Heart left ventricle (tissue), 16 donors: ENCODE results near the gene PNCK. TPM values are rescaled to one million over a fixed set of nuclear protein-coding genes. Genes with fewer than 3 reads are reported as not detected.
"Not testable (repeated sequence)": the region's sequence is repeated elsewhere in the genome, so short reads cannot be mapped to it uniquely, and the experiment has no call there.

ENCODE experiments used
- ATAC-seq, 4 donors: fragments of 200-7000 bp; cut with Tn5 transposase; one replicate each; pipeline ENCODE4 v1.9.1; 2020 to 2022; ENCODE audit warnings: moderate library complexity in 4 of 4, mild to moderate bottlenecking in 3 of 4, moderate number of reproducible peaks in 1 of 4
- DNase-seq, 5 donors: peaks; one replicate each; pipeline ENCODE4 v3.0.0-alpha.2; 2020
- H3K27ac ChIP-seq, 12 donors: fragments of 200-600 bp; sonication (generic) in 4 of 12; one replicate each; pipeline versions ENCODE4 v1.5.0 to v1.8.0; 2016 to 2022; ENCODE audit warnings: mild to moderate bottlenecking in 2 of 12
- H3K27me3 ChIP-seq, 9 donors: fragments of 200-600 bp; sonication (generic) in 2 of 9; one replicate each; pipeline versions ENCODE4 v1.5.1 to v1.8.0; 2016 to 2022; ENCODE audit warnings: mild to moderate bottlenecking in 3 of 9
- H3K36me3 ChIP-seq, 9 donors: fragments of 200-600 bp; sonication (generic) in 2 of 9; one replicate each; pipeline versions ENCODE4 v1.5.0 to v1.8.0; 2018 to 2022; ENCODE audit warnings: mild to moderate bottlenecking in 2 of 9
- H3K4me1 ChIP-seq, 12 donors: fragments of 200-600 bp; sonication (generic) in 4 of 12; one replicate each; pipeline versions ENCODE4 v1.5.0 to v1.8.0; 2016 to 2022; ENCODE audit warnings: mild to moderate bottlenecking in 3 of 12
- H3K4me3 ChIP-seq, 12 donors: fragments of 200-600 bp; sonication (generic) in 4 of 12; one replicate each; pipeline versions ENCODE4 v1.5.0 to v1.8.0; 2017 to 2022; ENCODE audit warnings: mild to moderate bottlenecking in 9 of 12, moderate library complexity in 4 of 12
- H3K9me3 ChIP-seq, 12 donors: fragments of 200-600 bp; sonication (generic) in 4 of 12; one replicate each; pipeline versions ENCODE4 v1.5.0 to v1.8.0; 2016 to 2022; ENCODE audit warnings: mild to moderate bottlenecking in 1 of 12
- POLR2A ChIP-seq, 2 donors: fragments of 450-650 bp; IDR thresholded peaks; one replicate each; pipeline ENCODE4 v1.6.1; 2017; ENCODE audit warnings: antibody characterized with exemption in 2 of 2, mild to moderate bottlenecking in 2 of 2, moderate library complexity in 2 of 2
- WGBS, 4 donors: extraction: QIAGEN DNeasy Blood & Tissue Kit in 2 of 4; methylation state at CpG; one replicate each; pipeline versions ENCODE4 v1.1.5 to v1.1.7; 2013 to 2018; 5-methylcytosine and 5-hydroxymethylcytosine counted together
- intact Hi-C, 10 donors: fragments of 100-400 bp; cut with DNase I; formaldehyde crosslinking; loops; one replicate each; pipeline versions ENCODE4 v1.11.1 to v1.14.2; 2022
- polyA plus RNA-seq, 2 donors: library from polyadenylated mRNA; stranded (reverse); fragments of 200-250 nt; gene quantifications; one replicate each; pipeline ENCODE4 v1.2.3, GENCODE V29; 2013
- total RNA-seq, 9 donors: library from RNA; depleted of rRNA in 2 of 9; stranded (reverse); fragments of >200 nt in 2 of 9; fragmentation: NEBNext Ultra II Directional in 3 of 9; extraction: Animal tissue kit (Norgen Biotek cat#: 25700) in 3 of 9; gene quantifications; one replicate each; pipeline versions ENCODE4 v1.1.0 to v1.2.4, GENCODE V29; 2016 to 2023
- TF ChIP-seq, protein P1 (sequence below), 12 donors: fragments of 200-600 bp; sonication (generic) in 4 of 12; IDR thresholded peaks; one replicate each; pipeline versions ENCODE4 v1.5.0 to v1.8.0; 2018 to 2022; ENCODE audit warnings: antibody characterized with exemption in 12 of 12, mild to moderate bottlenecking in 5 of 12
- donor health status: ischemic (EF 13 %, LVEDD 7.1; RV severe dilation, severe dysfunction).
- donor health status: healthy with polysubstance abuse.
- donor health status: DM: no; HTN: yes; CAD: no.
- donor health status: DM: no; HTN: no; CAD: no.
- donor health status: ischemic (EF 25% LVEDD 6.9; RV normal size, moderate dysfunction).
- donor health status: ischemic (EF 25% LVEDD 5.7; RV mildly dilated, moderate dysfunction).
- donor health status: healthy.
- donor health status: DM: yes; HTN: yes; CAD: no.
- donor health status: ischemic (EF 35%, LVEDD 5.7; RV mildly dilated, moderate dysfunction).
- donor health status: nonischemic (EF 11% LVEDD 7.7; RV severe dilation, severe dysfunction).
- donor health status: DM: yes; HTN: yes; CAD: no.
- donor health status: PGD.
- donor health status: ischemic (EF 29% LVEDD 5.4; RV normal size, mild dysfunction).
- donor health status: nonischemic (EF 23%, LVEDD 6.1; RV moderate dilation, normal function).

PNCK gene
- total and polyA plus RNA-seq, 11 donors: 1.4 to 7.3 (median 6.4) TPM

DNA sequence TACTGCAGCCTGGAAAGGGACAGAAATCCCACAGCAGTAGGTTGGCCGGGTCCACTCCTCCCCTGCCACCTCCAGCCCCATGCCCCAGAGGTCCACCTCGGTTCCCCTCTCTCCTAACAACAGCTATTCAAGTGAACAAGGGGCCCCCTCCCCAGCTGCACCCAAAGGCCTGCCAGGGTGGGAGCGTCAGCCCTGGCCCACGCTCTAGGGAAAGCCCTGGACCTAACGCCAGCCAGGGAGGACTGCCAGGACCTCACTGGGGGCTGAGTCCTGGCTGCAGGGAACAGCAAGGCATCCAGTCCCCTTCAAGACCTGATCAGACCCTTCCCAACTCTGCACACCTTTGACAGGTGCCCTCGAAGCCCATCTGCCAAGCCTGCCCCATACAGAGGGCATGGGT lies 27.4 kb upstream of the PNCK start:
- Histone ChIP-seq H3K36me3 (peaks cover 0 to 28% (median 3%) of the 10 kb centered on the region in 9 donors), H3K27me3 (no peaks in the 10 kb centered on the region), H3K9me3 (no peaks in the 10 kb centered on the region), H3K4me1 (peaks cover 0 to 26% (median 0%) of the 10 kb centered on the region in 12 donors), H3K27ac (peak overlapping the region in 11 of 12 donors; percentile 55 to 88 (median 75)), H3K4me3 (no peak overlapping the region)
- DNase-seq (peak in 1 of 5 donors; percentile 32), ATAC-seq (no peak)
- no peak for TF ChIP-seq POLR2A (IDR thresholded peaks at IDR 0.05)
- TF ChIP-seq, protein P1, sequence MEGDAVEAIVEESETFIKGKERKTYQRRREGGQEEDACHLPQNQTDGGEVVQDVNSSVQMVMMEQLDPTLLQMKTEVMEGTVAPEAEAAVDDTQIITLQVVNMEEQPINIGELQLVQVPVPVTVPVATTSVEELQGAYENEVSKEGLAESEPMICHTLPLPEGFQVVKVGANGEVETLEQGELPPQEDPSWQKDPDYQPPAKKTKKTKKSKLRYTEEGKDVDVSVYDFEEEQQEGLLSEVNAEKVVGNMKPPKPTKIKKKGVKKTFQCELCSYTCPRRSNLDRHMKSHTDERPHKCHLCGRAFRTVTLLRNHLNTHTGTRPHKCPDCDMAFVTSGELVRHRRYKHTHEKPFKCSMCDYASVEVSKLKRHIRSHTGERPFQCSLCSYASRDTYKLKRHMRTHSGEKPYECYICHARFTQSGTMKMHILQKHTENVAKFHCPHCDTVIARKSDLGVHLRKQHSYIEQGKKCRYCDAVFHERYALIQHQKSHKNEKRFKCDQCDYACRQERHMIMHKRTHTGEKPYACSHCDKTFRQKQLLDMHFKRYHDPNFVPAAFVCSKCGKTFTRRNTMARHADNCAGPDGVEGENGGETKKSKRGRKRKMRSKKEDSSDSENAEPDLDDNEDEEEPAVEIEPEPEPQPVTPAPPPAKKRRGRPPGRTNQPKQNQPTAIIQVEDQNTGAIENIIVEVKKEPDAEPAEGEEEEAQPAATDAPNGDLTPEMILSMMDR (IDR thresholded peaks at IDR 0.05): no peak
- WGBS, 4 donors: 68 to 83% (median 73%) methylated on average over 6 of the region's 6 CpGs
- intact Hi-C loops: no loop called here

DNA sequence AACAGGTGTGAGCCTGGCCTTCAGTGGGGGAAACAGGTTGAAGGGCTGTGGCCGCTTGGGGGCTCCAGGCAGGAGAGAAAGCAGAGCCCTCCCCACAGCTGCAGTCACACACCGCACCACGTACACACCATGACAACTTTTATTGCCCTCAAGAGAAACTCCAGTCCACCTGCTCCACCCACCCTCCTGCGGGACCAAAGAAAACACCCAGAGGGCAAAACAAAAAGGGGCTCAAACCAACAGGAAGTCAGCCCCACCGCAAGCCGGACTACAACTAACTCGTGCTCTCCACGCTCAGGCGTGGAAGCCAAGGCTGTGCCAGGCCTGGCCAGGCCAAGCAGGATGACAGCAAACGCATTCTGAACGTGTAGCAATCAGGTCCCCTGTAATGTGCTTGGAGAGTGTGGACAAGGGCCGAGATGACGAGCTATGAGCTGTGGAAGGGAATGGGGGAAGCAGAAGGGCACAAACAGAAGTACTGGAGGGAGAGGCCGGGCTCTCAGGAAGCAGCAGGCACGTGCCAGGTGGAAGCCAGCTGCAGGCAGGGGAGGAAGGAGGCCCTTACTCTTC lies 26.8 kb upstream of the PNCK start:
- peak in 2 of 5 donors; percentile 33 to 49 for DNase-seq
- 47 to 72% (median 62%) methylated on average over 15 of the region's 15 CpGs for WGBS, 4 donors
- peak overlapping the region in 11 of 12 donors; percentile 55 to 88 (median 75) for H3K27ac ChIP-seq
- no peak for TF ChIP-seq POLR2A (IDR thresholded peaks at IDR 0.05)
- TF ChIP-seq, protein P1 (IDR thresholded peaks at IDR 0.05): no peak
- peaks cover 0 to 26% (median 0%) of the 10 kb centered on the region in 12 donors for H3K4me1 ChIP-seq
- no peaks in the 10 kb centered on the region for H3K27me3 ChIP-seq
- H3K4me3 ChIP-seq: no peak overlapping the region
- no peaks in the 10 kb centered on the region for H3K9me3 ChIP-seq
- H3K36me3 ChIP-seq: peaks cover 0 to 28% (median 3%) of the 10 kb centered on the region in 9 donors
- ATAC-seq: peak; percentile 11 to 19 (median 16)
- intact Hi-C loops: no loop called here

DNA sequence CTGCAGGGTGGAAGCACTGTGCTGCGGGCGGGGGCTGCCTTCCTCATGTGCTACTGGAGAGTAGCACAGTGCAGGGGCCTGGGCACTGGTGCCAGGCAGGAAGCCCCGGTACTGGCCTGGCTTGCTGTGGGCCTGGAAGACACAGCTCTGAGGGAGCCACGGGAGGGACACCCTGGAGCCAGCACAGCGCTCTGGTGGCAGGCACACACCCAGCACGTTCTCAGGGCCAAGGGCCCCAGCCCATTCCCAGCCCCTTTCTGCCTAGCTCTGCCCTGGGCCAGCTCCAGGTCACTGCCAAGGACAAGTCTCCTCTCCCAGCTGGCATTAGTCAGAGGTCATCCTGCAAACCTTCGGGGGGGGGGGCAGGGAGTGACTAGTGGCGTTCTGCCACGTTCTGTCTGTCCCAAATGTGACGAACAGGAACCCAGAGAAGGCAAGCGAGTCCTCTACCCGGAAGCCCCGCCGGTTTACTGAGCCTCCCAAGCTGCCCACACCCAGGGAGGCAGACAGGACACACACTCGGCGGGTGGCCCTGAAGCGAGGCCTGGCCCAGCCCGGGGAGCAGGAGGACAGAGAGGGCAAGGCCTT lies 26.3 kb upstream of the PNCK start:
- H3K4me1 ChIP-seq: peaks cover 0 to 28% (median 0%) of the 10 kb centered on the region in 12 donors
- 52 to 77% (median 60%) methylated on average over 12 to 18 of the region's 18 CpGs for WGBS, 4 donors
- peaks cover 0 to 28% (median 3%) of the 10 kb centered on the region in 9 donors for H3K36me3 ChIP-seq
- H3K4me3 ChIP-seq, H3K27me3 ChIP-seq, intact Hi-C loops, H3K9me3 ChIP-seq: not testable (repeated sequence)
- DNase-seq: peak in 4 of 5 donors; percentile 35 to 77 (median 68)
- peak overlapping the region in 11 of 12 donors; percentile 55 to 88 (median 79) for H3K27ac ChIP-seq
- peak; percentile 73 to 81 (median 77) for ATAC-seq

DNA sequence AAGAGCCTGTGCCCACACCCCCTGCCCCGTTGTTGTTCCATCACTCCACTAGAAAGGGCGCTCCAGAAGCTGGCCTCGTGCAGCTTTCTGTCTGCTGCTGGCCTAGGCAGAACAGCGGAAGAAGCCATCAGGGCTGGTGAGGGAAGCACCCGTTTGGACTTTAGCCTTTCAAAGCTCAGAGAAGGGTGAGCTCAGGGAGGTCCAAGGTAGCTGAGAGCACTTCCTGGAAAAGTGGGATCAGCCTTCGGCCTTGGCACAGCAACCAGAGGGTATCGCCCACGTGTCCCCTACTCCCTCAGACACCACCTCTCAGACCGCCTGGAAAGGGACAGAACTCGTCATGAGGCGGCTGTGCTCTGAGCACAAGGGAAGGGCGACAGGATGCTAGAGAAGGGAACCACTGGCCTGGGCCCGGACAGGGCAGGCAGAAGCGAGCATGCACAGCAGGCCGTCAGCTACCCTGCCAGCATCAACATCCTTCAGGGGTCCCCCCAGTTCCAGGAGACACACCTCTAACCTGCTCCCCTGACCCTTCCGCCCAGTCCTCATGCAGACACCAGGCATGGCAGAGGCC lies 25.7 kb upstream of the PNCK start:
- DNase-seq, H3K9me3 ChIP-seq, H3K4me3 ChIP-seq, intact Hi-C loops, H3K27me3 ChIP-seq: not testable (repeated sequence)
- peak overlapping the region in 10 of 12 donors; percentile 63 to 83 (median 78) for H3K27ac ChIP-seq
- peaks cover 0 to 24% (median 3%) of the 10 kb centered on the region in 9 donors for H3K36me3 ChIP-seq
- peaks cover 0 to 31% (median 0%) of the 10 kb centered on the region in 12 donors for H3K4me1 ChIP-seq
- peak; percentile 2 to 15 (median 6) for ATAC-seq
- WGBS, 4 donors: 66 to 84% (median 74%) methylated on average over 11 to 16 of the region's 16 CpGs
